Upper lobe of left lung (tissue), 6 donors: Measurements from ENCODE around the gene PPP1R9A. TPM values are rescaled to one million over a fixed set of nuclear protein-coding genes. Genes with fewer than 3 reads are reported as not detected.

ENCODE experiments used
- ATAC-seq, 2 donors: fragments of 200-7000 bp; cut with Tn5 transposase; one replicate each; pipeline ENCODE4 v1.9.1; 2022; ENCODE audit warnings: mild to moderate bottlenecking in 2 of 2, moderate library complexity in 2 of 2; ENCODE audit not compliant: low FRiP score in 2 of 2
- DNase-seq, 2 donors: peaks; one replicate each; pipeline ENCODE4 v3.0.0-alpha.2; 2019 to 2020
- H3K27ac ChIP-seq, 4 donors: fragments of 200-600 bp; sonication (generic); one replicate each; pipeline ENCODE4 v1.5.1; 2016 to 2019
- H3K27me3 ChIP-seq, 4 donors: fragments of 200-600 bp; sonication (generic); one replicate each; pipeline ENCODE4 v1.5.1; 2017 to 2019
- H3K36me3 ChIP-seq, 4 donors: fragments of 200-600 bp; sonication (generic); one replicate each; pipeline ENCODE4 v1.5.1; 2016 to 2019
- H3K4me1 ChIP-seq, 4 donors: fragments of 200-600 bp; sonication (generic); one replicate each; pipeline ENCODE4 v1.5.1; 2018 to 2019
- H3K4me3 ChIP-seq, 4 donors: fragments of 200-600 bp; sonication (generic); one replicate each; pipeline ENCODE4 v1.5.1; 2017 to 2019; ENCODE audit warnings: mild to moderate bottlenecking in 2 of 4, moderate library complexity in 1 of 4
- H3K9me3 ChIP-seq, 4 donors: fragments of 200-600 bp; sonication (generic); one replicate each; pipeline ENCODE4 v1.5.1; 2018 to 2019
- CTCF ChIP-seq, 6 experiments: fragments of 450-650 bp in 4 of 6; fragments of 200-600 bp in 2 of 6; sonication (generic) in 2 of 6; IDR thresholded peaks; one replicate each; pipeline ENCODE4 v1.5.1; 2016 to 2019; ENCODE audit warnings: antibody characterized with exemption in 6 of 6
- EP300 ChIP-seq, 4 donors: sonication (generic); formaldehyde crosslinking; IDR thresholded peaks; one replicate each; pipeline ENCODE4 v1.5.1; 2017; ENCODE audit warnings: antibody characterized with exemption in 4 of 4, control low read depth in 2 of 4
- POLR2A ChIP-seq, 4 donors: fragments of 450-650 bp; IDR thresholded peaks; one replicate each; pipeline ENCODE4 v1.5.1; 2016 to 2017; ENCODE audit warnings: antibody characterized with exemption in 4 of 4, mild to moderate bottlenecking in 2 of 4
- POLR2AphosphoS5 ChIP-seq, 2 donors: sonication (generic); formaldehyde crosslinking; IDR thresholded peaks; one replicate each; pipeline ENCODE4 v1.5.1; 2017; ENCODE audit warnings: antibody characterized with exemption in 2 of 2
- WGBS, 2 donors: methylation state at CpG; one replicate each; pipeline ENCODE4 v1.1.5; 2017 to 2018; 5-methylcytosine and 5-hydroxymethylcytosine counted together
- total RNA-seq, 6 donors: library from RNA; depleted of rRNA in 4 of 6; stranded (reverse); fragments of >200 nt in 4 of 6; gene quantifications; one replicate each; pipeline versions ENCODE4 v1.1.0 to v1.2.1, GENCODE V29; 2016 to 2021
- donor health status: DM: no; HTN: no; CAD: no; lungs with moderate emphysema.
- donor health status: DM: no; HTN: yes; CAD: no; lungs with severe emphysema.

Gene PPP1R9A
- 10 to 100 TPM; 16.9 to 41.9 (median 26.2) TPM for total RNA-seq

- H3K27ac ChIP-seq, result peak within 1 kb of the TSS; percentile 78 to 88 (median 82)
- H3K4me1 ChIP-seq, result peaks cover 0 to 9% (median 4%) of the 10 kb centered on the region in 4 donors
- no peak for TF ChIP-seq POLR2AphosphoS5 (IDR thresholded peaks at IDR 0.05)
- no peak for TF ChIP-seq EP300 (IDR thresholded peaks at IDR 0.05)
- TF ChIP-seq CTCF (IDR thresholded peaks at IDR 0.05), result peak in 4 of 6 experiments; percentile 16 to 33 (median 22)
- TF ChIP-seq POLR2A (IDR thresholded peaks at IDR 0.05), result peak in 1 of 4 donors; percentile 28
- DNase-seq, result peak in 1 of 2 donors; percentile 49
- H3K36me3 ChIP-seq, result no peaks in the 10 kb centered on the region
- H3K4me3 ChIP-seq, result peak within 1 kb of the TSS; percentile 22 to 63 (median 56)
- no peaks in the 10 kb centered on the region for H3K9me3 ChIP-seq
- ATAC-seq, result peak; percentile 62 to 85
- WGBS, 2 donors, result 14 to 62% methylated on average over 7 to 35 of the region's 36 CpGs
- peaks cover 0 to 5% (median 0%) of the 10 kb centered on the region in 4 donors for H3K27me3 ChIP-seq
These were observed at the start of gene PPP1R9A for GRCh38 chr7:94907026-94907810. Gene PPP1R9A (plus strand): TSS chr7:94907594. CDS start chr7:94910114, 2,520 bp downstream.

DNA sequence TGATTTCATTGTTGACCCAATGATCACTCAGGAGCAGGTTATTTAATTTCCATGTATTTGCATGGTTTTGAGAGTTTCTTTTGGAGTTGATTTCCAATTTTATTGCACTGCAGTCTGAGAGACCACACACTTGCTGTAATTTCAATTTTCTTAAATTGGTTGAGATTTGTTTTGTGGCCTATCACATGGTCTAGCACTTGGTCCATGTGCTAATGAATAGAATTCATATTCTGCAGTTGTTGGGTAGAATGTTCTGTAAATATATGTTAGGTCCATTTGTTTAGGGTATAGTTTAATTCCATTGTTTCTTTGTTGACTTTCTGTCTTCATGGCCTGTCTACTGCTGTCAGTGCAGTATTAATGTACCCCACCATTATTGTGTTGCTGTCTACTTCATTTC, 36.3 kb upstream of the PPP1R9A start:
- Histone ChIP-seq H3K9me3 (no peaks in the 10 kb centered on the region), H3K27ac (no peak overlapping the region), H3K4me1 (no peaks in the 10 kb centered on the region), H3K4me3 (no peak overlapping the region), H3K27me3 (no peaks in the 10 kb centered on the region), H3K36me3 (no peaks in the 10 kb centered on the region)
- DNase-seq, result no peak
- TF ChIP-seq CTCF (IDR thresholded peaks at IDR 0.05) (no peak), POLR2A (IDR thresholded peaks at IDR 0.05) (no peak), EP300 (IDR thresholded peaks at IDR 0.05) (no peak), POLR2AphosphoS5 (IDR thresholded peaks at IDR 0.05) (no peak)
- ATAC-seq, result no peak

- Histone ChIP-seq H3K4me3 (no peak overlapping the region), H3K9me3 (peaks cover 0 to 6% (median 2%) of the 10 kb centered on the region in 4 donors), H3K4me1 (no peaks in the 10 kb centered on the region), H3K36me3 (no peaks in the 10 kb centered on the region), H3K27ac (no peak overlapping the region), H3K27me3 (no peaks in the 10 kb centered on the region)
- DNase-seq, result no peak
- no peak for ATAC-seq
- TF ChIP-seq POLR2AphosphoS5 (IDR thresholded peaks at IDR 0.05), result no peak
- no peak for TF ChIP-seq EP300 (IDR thresholded peaks at IDR 0.05)
- no peak for TF ChIP-seq POLR2A (IDR thresholded peaks at IDR 0.05)
- no peak for TF ChIP-seq CTCF (IDR thresholded peaks at IDR 0.05)
- WGBS, 2 donors, result 93% methylated on average over 3 of the region's 3 CpGs
These were observed 34.2 kb upstream of the PPP1R9A start for GRCh38 chr7:94873239-94873638.

- no peak for ATAC-seq
- no peaks in the 10 kb centered on the region for H3K4me1 ChIP-seq
- H3K36me3 ChIP-seq, result no peaks in the 10 kb centered on the region
- TF ChIP-seq EP300 (IDR thresholded peaks at IDR 0.05) (no peak), CTCF (IDR thresholded peaks at IDR 0.05) (no peak), POLR2AphosphoS5 (IDR thresholded peaks at IDR 0.05) (no peak), POLR2A (IDR thresholded peaks at IDR 0.05) (no peak)
- H3K27me3 ChIP-seq, result no peaks in the 10 kb centered on the region
- WGBS, 2 donors, result 82 to 92% methylated on average over 5 of the region's 5 CpGs
- peaks cover 0 to 9% (median 4%) of the 10 kb centered on the region in 4 donors for H3K9me3 ChIP-seq
- no peak for DNase-seq
- H3K4me3 ChIP-seq, result no peak overlapping the region
- no peak overlapping the region for H3K27ac ChIP-seq
These were observed 33.2 kb upstream of the PPP1R9A start for GRCh38 chr7:94874036-94874785.
